GM19023 (cell line): ENCODE measurements around the gene HSD17B2.
"Not testable (repeated sequence)": the region's sequence is repeated elsewhere in the genome, so short reads cannot be mapped to it uniquely, and the experiment has no call there.

Source experiments
- ATAC-seq: cut with Tn5 transposase; IDR thresholded peaks from one replicate; pipeline ENCODE4 v1.9.1; 2021; ENCODE audit warnings: mild to moderate bottlenecking, moderate library complexity; ENCODE audit not compliant: unreplicated experiment

Gene HSD17B2

GRCh38 chr16:82074019-82074558 is 39.0 kb downstream of the HSD17B2 start:
- no peak for ATAC-seq

- ATAC-seq: no peak
These were observed 43.1 kb downstream of the HSD17B2 start for GRCh38 chr16:82078125-82078524.

GRCh38 chr16:82079892-82080291 is 44.8 kb downstream of the HSD17B2 start:
- no peak for ATAC-seq

GRCh38 chr16:82081264-82081663 is 46.2 kb downstream of the HSD17B2 start:
- no peak for ATAC-seq

GRCh38 chr16:82082097-82082496 is 47.0 kb downstream of the HSD17B2 start:
- ATAC-seq: no peak

- ATAC-seq: no peak
These were observed 47.6 kb downstream of the HSD17B2 start for GRCh38 chr16:82082543-82083244.

- no peak for ATAC-seq
These were observed 48.8 kb downstream of the HSD17B2 start for GRCh38 chr16:82083710-82084353.

GRCh38 chr16:82085011-82085779 is 50.1 kb downstream of the HSD17B2 start:
- ATAC-seq: no peak

GRCh38 chr16:82088483-82088882 is 53.4 kb downstream of the HSD17B2 start:
- ATAC-seq: no peak

- no peak for ATAC-seq
These were observed 56.2 kb downstream of the HSD17B2 start for GRCh38 chr16:82091241-82091640.

- no peak for ATAC-seq
These were observed 57.7 kb downstream of the HSD17B2 start for GRCh38 chr16:82092711-82093110.

GRCh38 chr16:82093666-82094300 is 58.7 kb downstream of the HSD17B2 start:
- ATAC-seq: no peak

GRCh38 chr16:82094942-82095540 is 60.0 kb downstream of the HSD17B2 start:
- ATAC-seq: no peak

- no peak for ATAC-seq
These were observed 61.6 kb downstream of the HSD17B2 start for GRCh38 chr16:82096641-82097040.

- ATAC-seq: no peak
These were observed 70.1 kb downstream of the HSD17B2 start for GRCh38 chr16:82105107-82105506.

GRCh38 chr16:82108100-82108499 is 73.0 kb downstream of the HSD17B2 start:
- no peak for ATAC-seq

GRCh38 chr16:82108774-82109173 is 73.7 kb downstream of the HSD17B2 start:
- no peak for ATAC-seq

GRCh38 chr16:82109266-82109665 is 74.2 kb downstream of the HSD17B2 start:
- ATAC-seq: not testable (repeated sequence)

GRCh38 chr16:82111944-82112343 is 76.9 kb downstream of the HSD17B2 start:
- no peak for ATAC-seq

- ATAC-seq: no peak
These were observed 78.7 kb downstream of the HSD17B2 start for GRCh38 chr16:82113741-82114140.

- no peak for ATAC-seq
These were observed 81.5 kb downstream of the HSD17B2 start for GRCh38 chr16:82116535-82116934.
